NK-92 treated with Interleukin-12 subunit alpha and Interleukin-12 subunit beta, amount 100 ng/mL, for 24 hours (cell line): ENCODE measurements around the gene MTA2.

Source experiments
- DNase-seq: peaks from one replicate; lab custom pipeline; 2025; lab: John Stamatoyannopoulos, UW

The MTA2 gene

GRCh38 chr11:62612366-62613290, 11.0 kb upstream of the MTA2 start, which contains the start of the genes EML3 and ROM1:
EML3 (minus strand) TSS chr11:62612775; CDS start chr11:62612457, 318 bp downstream.
ROM1 (plus strand) TSS chr11:62613257; CDS start chr11:62613282, 25 bp downstream.
- DNase-seq: peak; percentile 90

GRCh38 chr11:62611705-62612365, 10.2 kb upstream of the MTA2 start:
- DNase-seq: no peak

- DNase-seq: no peak
Observed at GRCh38 chr11:62610814-62611704, 9.4 kb upstream of the MTA2 start.

GRCh38 chr11:62610403-62610802, 8.7 kb upstream of the MTA2 start:
- DNase-seq: no peak

DNA sequence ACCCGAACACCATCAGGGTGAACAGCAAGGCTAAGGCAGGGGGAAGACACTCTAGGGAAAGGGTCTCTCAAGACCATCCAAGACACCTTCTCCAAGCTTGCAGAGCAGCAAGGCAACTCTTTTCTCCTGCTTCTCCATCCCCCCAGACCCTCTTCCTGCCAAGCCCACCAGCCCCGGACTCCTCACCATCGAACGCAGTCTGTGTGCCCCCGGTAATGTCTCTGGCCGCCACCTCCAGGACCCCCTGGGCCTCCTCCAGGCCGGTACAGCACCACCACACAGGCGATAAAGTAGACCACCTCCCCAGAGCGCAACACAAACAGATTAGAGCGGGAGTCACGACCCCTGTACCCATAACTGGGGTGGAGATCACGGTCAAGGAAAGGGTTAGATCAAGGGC, 7.1 kb upstream of the MTA2 start:
- no peak for DNase-seq

DNA sequence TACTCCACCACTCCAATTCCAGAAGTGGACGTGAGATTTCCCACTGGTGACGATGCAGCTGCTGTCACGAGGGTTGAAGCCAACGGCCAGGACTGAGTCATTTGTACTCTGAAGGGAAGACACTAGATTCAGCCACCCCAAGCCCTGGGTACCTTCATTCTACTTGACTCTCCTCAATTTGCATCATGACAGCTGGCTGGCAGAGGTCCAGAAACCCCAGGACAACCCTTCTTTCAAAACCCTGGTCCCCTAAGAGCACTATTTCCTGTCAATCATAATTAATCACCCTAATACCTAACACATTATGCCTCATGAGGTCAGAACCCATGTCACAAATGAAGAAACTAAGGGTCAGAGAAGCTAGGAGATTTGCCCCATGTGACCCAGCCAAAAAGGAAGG, 6.0 kb upstream of the MTA2 start:
- no peak for DNase-seq

- no peak for DNase-seq
Observed at GRCh38 chr11:62605902-62606301, 4.2 kb upstream of the MTA2 start.

DNA sequence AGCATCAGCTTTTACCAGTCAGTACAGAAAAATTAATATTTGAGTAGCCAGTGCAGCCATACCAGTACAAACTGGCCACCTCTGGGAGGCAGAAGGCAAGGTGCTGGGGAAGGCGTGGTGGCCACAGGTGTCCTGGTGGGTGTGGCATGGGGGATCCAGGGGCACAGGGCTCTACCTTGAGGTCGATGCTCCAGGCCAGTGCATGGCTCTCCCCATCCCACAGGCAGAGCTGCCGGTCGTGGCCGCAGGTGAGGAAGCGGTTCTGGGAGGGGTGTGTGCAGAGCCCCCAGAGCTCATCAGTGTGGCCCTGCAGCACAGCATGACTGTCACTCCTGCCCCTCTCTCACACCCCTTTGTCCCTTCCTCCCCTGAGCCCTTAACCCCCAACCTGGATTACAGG, 3.8 kb upstream of the MTA2 start:
- DNase-seq: no peak

DNA sequence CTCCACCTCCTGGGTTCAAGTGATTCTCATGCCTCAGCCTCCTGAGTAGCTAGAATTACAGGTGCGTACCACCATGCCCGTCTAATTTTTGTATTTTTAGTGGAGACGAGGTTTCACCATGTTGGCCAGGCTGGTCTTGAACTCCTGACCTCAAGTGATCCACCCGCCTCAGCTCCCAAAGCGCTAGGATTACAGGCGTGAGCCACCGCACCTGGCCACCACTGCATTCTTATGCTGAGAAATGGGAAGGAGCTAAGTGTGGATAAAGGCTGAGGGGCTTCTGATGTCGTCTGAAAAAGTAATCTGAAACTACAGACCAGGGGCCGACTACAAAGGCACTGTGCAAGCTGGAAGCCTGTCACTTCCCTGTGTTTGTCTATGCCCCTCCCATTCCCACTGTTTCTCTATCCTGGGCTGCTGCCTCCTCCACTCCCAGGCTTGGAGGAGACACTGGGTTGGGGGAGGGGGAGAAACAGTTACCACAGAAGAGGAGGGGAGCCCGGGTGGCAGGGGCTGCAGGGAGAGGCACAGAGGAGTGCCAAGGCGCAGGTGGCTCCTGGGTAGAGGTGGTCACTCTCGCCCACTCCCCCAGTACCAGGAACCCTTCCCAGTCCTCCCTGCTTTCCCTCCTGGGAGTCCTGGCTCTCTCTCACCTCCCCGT, 2.9 kb upstream of the MTA2 start:
- DNase-seq: no peak

- no peak for DNase-seq
Observed at GRCh38 chr11:62603776-62604299, 2.2 kb upstream of the MTA2 start.

DNA sequence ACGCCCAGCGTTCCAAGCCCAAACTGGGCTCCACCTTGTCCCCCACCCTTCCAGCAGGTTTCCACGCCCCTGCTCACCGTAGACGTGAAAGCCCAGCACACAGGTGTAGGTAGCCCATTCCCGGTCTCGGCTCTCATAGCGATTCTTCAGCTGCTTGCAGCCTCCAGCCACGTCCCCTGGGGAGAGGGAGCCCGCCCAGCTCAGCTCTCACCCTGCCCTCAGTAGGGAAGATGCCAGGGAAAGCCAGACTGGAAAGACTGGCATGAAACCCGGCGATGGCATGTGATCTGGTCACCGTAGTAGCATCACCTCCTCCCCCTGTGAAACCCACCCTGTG, 1.4 kb upstream of the MTA2 start:
- DNase-seq: no peak

GRCh38 chr11:62602141-62603071, 741 bp upstream of the MTA2 start:
- DNase-seq: no peak

DNA sequence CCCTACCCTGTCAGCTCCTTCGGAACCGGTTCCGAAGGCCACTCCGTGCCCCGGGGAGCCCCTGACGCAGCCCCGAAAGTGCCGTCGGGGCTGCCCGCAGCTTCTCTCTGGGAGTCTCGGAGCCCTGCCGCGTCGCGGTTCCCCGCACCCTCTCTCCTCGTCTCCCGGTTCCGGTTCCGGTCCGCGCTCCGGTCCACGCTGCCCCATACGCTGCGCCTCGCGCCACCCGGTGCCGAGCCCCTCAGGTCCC, 618 bp downstream of the MTA2 start:
- DNase-seq: no peak

- DNase-seq: no peak
Observed at GRCh38 chr11:62600367-62601121, 1.1 kb downstream of the MTA2 start.

DNA sequence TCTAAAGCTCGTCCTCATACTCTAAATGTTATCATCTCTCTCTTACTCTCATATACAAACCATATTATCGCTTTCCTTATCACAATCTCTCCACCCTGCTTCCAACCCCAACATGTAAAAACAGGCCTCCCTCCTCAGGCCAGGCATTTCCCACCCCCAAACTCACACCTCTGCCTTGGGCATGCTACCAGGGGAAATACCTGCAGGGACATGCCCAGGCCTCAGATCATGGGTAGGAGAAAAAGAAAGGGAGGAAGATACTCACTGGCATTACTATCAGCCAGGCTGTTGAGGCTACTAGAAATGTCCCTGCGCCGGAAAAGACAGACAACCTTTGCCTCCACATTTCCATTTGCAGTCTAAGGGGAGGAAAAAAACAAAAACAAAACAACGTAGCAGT, 1.8 kb downstream of the MTA2 start:
- no peak for DNase-seq

DNA sequence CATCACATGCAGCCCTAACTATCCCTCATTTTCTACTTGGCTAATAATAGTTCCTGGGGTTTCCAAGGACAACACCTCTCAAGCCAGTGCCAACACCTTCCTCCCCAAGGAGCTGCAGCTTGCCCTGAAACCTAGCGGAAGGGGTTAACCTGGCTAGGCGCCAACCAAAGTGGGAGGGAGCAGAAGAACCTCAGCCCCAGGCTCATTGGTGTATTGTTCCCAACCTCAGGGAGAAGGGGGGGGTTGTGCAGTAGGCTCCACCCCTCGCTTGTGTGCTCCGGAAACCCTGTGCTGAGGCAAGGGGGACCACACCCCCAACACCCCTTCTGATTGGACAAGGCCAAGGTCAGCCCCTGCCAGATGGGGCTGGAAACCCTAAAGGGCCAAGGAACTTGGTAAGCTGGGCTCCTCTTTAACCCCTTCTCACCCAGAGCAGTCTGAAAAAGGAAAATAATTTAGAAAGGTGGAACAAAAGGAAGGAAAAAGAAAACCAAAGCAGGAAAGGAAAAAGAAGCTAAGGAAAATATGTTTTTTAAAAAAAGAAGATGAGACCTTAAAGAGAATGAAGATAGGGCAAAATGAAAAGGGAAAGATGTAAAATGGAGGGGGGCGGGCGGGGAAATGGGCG, 2.5 kb downstream of the MTA2 start:
- peak; percentile 96 for DNase-seq

DNA sequence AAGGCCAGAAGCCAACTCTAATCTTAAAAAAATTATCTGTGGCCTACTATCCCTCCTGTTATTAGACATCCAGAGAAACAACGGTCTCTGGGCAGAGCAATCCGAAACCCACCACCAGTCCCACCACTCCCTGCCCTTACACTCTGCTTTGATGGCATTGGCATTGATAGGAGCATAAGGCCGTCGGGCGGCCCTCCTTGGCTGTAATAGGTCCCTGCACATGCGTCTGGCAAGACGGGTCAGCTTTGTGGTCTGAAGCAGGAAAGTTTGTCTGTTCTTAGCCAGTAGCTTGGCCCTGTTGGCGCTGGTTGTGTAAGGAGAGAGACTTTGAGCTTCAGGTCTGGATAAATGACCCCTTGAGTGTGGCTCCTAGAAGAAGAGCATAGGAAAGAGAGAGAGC, 6.5 kb downstream of the MTA2 start:
- no peak for DNase-seq

- peak; percentile 33 for DNase-seq
Observed at GRCh38 chr11:62593434-62594044, 8.1 kb downstream of the MTA2 start.

DNA sequence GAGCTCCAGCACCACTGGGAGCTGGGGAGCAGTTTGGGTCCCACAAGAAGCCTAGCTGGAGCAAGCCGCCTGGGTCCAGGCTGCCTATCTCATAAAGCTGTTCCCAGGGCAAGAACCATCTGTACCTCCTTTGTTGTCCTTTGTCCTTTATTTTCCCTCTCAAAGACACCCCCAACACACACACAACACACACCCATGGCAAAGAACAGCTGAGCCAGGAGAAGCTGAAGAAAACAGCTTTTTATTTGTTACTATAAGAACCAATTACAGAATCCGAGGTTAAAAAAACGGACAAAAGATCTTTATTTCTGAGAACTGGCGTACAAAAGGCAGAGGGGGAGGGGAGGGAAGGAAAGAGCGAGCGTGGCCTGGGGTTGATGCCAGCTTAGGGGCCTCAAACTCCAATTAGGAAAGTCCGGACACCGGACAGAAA, 8.7 kb downstream of the MTA2 start:
- DNase-seq: no peak
